K562 (cell line): Measurements from ENCODE around the gene ZMIZ1.

Source experiments
- CTCF ChIP-seq, 3 experiments: IDR thresholded peaks in 2 of 3; conservative IDR thresholded peaks in 1 of 3; 2 replicates each; pipeline ENCODE4 v1.5.1; 2011 to 2012; ENCODE audit warnings: low read length in 3 of 3, mild to moderate bottlenecking in 3 of 3, control low read depth in 2 of 3, improper control_type of control experiment in 1 of 3, inconsistent platforms in 1 of 3, low read depth in 1 of 3, mixed read lengths in 1 of 3, moderate library complexity in 1 of 3; ENCODE audit not compliant: insufficient read depth in 2 of 3
- EZH2 ChIP-seq: IDR thresholded peaks from 2 replicates; pipeline ENCODE4 v1.6.1; 2012; ENCODE audit warnings: low read depth, mild to moderate bottlenecking, inconsistent platforms, low read length, borderline replicate concordance

GRCh38 chr10:79229071-79229541 is 160.3 kb downstream of the ZMIZ1 start:
- TF ChIP-seq EZH2 (no peak), CTCF (IDR thresholded peaks at IDR 0.05 in 2 of 3, conservative IDR thresholded peaks at IDR 0.05 in 1 of 3; ENCODE audit: insufficient read depth in 2 of 3, low read depth in 1 of 3, low read length in 3 of 3) (no peak)
